Choroid plexus epithelial cell (primary cell): ENCODE data around the gene BAIAP2L2.
A peak's percentile ranks its signal among the peaks of the same experiment; 100 is the strongest.
"Not testable (repeated sequence)": the region's sequence is repeated elsewhere in the genome, so short reads cannot be mapped to it uniquely, and the experiment has no call there.

Experiments used
- DNase-seq: peaks from one replicate; pipeline ENCODE4 v3.0.0-alpha.2; 2010; ENCODE audit warnings: low read depth
- H3K4me3 ChIP-seq: 2 replicates; pipeline ENCODE4 v1.5.1; 2011; ENCODE audit warnings: low read depth, mild to moderate bottlenecking, control low read depth, low read length, moderate library complexity
- TF ChIP-seq, protein P1 (sequence below): conservative IDR thresholded peaks from 2 replicates; pipeline ENCODE4 v1.5.1; 2011; ENCODE audit warnings: low read depth, mild to moderate bottlenecking, control low read depth, inconsistent platforms, low read length, moderate library complexity

BAIAP2L2 gene

GRCh38 chr22:38120359-38121110, 10.1 kb upstream of the BAIAP2L2 start:
- no peak overlapping the region for H3K4me3 ChIP-seq
- TF ChIP-seq, protein P1, sequence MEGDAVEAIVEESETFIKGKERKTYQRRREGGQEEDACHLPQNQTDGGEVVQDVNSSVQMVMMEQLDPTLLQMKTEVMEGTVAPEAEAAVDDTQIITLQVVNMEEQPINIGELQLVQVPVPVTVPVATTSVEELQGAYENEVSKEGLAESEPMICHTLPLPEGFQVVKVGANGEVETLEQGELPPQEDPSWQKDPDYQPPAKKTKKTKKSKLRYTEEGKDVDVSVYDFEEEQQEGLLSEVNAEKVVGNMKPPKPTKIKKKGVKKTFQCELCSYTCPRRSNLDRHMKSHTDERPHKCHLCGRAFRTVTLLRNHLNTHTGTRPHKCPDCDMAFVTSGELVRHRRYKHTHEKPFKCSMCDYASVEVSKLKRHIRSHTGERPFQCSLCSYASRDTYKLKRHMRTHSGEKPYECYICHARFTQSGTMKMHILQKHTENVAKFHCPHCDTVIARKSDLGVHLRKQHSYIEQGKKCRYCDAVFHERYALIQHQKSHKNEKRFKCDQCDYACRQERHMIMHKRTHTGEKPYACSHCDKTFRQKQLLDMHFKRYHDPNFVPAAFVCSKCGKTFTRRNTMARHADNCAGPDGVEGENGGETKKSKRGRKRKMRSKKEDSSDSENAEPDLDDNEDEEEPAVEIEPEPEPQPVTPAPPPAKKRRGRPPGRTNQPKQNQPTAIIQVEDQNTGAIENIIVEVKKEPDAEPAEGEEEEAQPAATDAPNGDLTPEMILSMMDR: no peak

GRCh38 chr22:38118747-38119146, 8.3 kb upstream of the BAIAP2L2 start:
- not testable (repeated sequence) for H3K4me3 ChIP-seq, DNase-seq

More at GRCh38 chr22:38120359-38121110, 10.1 kb upstream of the BAIAP2L2 start:
- DNase-seq: no peak

- no peak for DNase-seq
- no peak overlapping the region for H3K4me3 ChIP-seq
- TF ChIP-seq, protein P1: no peak
These were observed 7.7 kb upstream of the BAIAP2L2 start for GRCh38 chr22:38118182-38118581.

- DNase-seq, H3K4me3 ChIP-seq: not testable (repeated sequence)
These were observed 7.1 kb upstream of the BAIAP2L2 start for GRCh38 chr22:38117556-38117955.

DNA sequence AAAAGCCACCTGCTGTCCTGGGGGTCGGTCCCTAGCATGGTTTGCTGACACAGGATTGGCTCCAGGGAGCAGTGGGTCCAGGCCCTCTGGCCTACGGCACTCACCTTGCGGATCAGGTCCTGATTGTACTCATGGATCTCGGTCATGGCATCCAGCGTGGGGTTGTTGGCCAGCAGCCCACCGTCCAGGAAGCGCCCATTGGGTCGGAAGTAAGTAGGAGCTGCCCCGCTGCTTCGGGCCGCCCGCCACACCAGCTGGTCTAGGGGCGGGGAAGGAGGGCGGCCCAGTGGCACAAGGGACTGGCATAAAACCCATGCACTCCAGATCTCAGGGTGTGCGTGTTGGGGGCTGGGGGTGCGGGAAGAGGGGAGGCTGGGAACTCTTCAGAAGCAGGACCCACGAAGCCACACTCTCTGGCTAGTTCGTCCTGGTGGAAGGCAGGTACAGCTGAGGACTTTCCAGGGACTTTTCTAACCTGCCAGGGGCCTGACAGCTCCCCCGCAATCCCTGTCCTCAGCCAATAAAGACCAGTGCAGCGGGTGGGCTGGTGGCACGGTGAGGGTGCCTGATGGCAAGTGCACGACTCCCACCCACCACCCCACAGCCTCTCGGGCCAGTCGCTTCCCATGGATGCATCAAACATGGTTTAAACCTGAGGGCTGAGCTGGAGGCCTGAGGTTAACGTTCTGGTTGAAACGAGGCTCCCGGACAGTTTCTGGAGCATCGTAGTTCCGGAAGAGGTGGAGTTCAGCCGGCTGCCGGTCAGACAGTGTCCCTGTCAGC, 5.1 kb upstream of the BAIAP2L2 start:
- no peak overlapping the region for H3K4me3 ChIP-seq
- TF ChIP-seq, protein P1: no peak
- DNase-seq: no peak

DNA sequence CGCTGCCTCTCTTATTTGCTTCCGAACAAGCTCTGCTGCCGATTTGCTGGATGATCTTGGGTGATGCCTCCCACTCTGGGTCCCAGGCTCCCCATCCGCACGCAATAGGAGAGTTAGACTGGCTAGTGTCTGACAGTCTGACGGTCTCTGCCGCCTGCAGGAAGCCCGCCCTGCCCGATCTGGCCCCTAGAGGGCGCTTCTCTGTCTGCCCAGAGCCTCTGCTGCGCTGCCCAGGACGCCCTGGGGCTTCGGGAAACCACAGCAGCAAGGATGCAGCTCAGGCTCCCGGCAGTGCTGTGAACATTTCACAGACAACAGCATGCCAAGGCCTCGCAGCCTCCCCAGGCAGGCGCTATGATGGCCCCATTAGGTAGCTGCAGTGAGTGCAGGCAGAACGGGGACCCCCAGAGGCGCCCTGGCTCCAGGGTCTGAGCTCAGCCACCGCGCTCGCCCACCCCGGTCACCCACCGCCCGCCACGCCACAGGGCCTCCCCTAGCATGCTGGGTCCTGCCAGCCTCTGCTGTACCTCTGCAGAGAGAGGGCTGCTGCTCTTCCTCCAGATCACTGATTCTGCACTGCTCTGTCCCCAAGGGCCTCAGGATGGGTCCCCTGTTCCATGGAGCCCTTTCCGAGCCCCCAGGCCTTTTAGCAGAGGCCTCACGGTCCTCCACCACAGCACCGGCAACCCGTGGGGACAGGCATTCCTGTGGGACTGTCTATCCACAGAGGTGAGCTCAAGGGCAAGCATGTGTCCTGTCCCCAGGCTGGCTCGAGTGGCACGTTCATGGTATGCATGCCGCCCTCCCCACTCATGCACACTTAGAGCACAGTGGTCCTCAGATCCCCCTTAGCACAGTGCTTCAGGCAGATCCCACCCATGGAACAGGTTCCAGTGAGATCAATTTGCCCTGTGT, 4.3 kb upstream of the BAIAP2L2 start:
- H3K4me3 ChIP-seq: no peak overlapping the region
- DNase-seq: peak; percentile 95

GRCh38 chr22:38112381-38112780, 1.9 kb upstream of the BAIAP2L2 start:
- no peak overlapping the region for H3K4me3 ChIP-seq
- TF ChIP-seq, protein P1: no peak
- DNase-seq: no peak

More for the DNA sequence above, 4.3 kb upstream of the BAIAP2L2 start:
- TF ChIP-seq, protein P1: peak; percentile 95
